Naive thymus-derived CD4-positive, alpha-beta T cell (primary cell): ENCODE measurements around the gene SEC14L5. TPM values are rescaled to one million over a fixed set of nuclear protein-coding genes. Genes with fewer than 3 reads are reported as not detected.

Experiments
- ATAC-seq: fragments of 150-1000 bp; cut with Tn5 transposase; 2 replicates; pipeline ENCODE4 v1.10.0; 2021; ENCODE audit warnings: mild to moderate bottlenecking, moderate library complexity
- CTCF ChIA-PET: fragments of 350-600 bp; sonication (Branson Sonifier 250); formaldehyde crosslinking; loops from one replicate; lab custom pipeline; 2021; ENCODE audit warnings: antibody characterized with exemption; lab: Charles Lee
- POLR2A ChIA-PET: fragments of 350-600 bp; sonication (Branson Sonifier 250); formaldehyde crosslinking; loops from one replicate; lab custom pipeline; 2021; ENCODE audit warnings: antibody characterized with exemption, inconsistent platforms; lab: Charles Lee
- DNase-seq, 9 donors: peaks; one replicate each; pipeline versions ENCODE4 v3.0.0 to v3.0.0-alpha.2; 2020 to 2022; ENCODE audit warnings: mixed read lengths in 1 of 9
- H3K27ac ChIP-seq: one replicate; pipeline ENCODE4 v1.7.0; 2013; ENCODE audit warnings: mild to moderate bottlenecking, low read depth, low read length, moderate library complexity
- H3K27me3 ChIP-seq, 2 donors: one replicate each; pipeline ENCODE4 v1.7.0; 2013; ENCODE audit warnings: low read length in 2 of 2, mild to moderate bottlenecking in 2 of 2, moderate library complexity in 2 of 2; ENCODE audit not compliant: control insufficient read depth in 2 of 2, insufficient read depth in 2 of 2
- H3K36me3 ChIP-seq, 3 experiments: 1 replicate in 2 of 3; 2 replicates in 1 of 3; pipeline ENCODE4 v1.7.0; 2013; ENCODE audit warnings: low read length in 3 of 3, mild to moderate bottlenecking in 3 of 3, moderate library complexity in 1 of 3; ENCODE audit not compliant: insufficient read depth in 3 of 3, control insufficient read depth in 2 of 3
- H3K4me1 ChIP-seq, 2 donors: one replicate each; pipeline ENCODE4 v1.7.0; 2013; ENCODE audit warnings: low read length in 2 of 2, mild to moderate bottlenecking in 2 of 2, moderate library complexity in 1 of 2; ENCODE audit not compliant: control insufficient read depth in 2 of 2, insufficient read depth in 2 of 2
- H3K4me3 ChIP-seq: 2 replicates; pipeline ENCODE4 v1.7.0; 2013; ENCODE audit warnings: mild to moderate bottlenecking, low read length
- H3K9me3 ChIP-seq, 3 experiments: 1 replicate in 2 of 3; 2 replicates in 1 of 3; pipeline ENCODE4 v1.7.0; 2013; ENCODE audit warnings: low read length in 3 of 3; ENCODE audit not compliant: control insufficient read depth in 2 of 3
- H3K27ac Mint-ChIP-seq, 9 donors: one replicate each; pipeline ENCODE4 v1.8.0; 2020 to 2022; ENCODE audit warnings: mixed read lengths in 9 of 9, mild to moderate bottlenecking in 8 of 9, moderate library complexity in 5 of 9, inconsistent platforms in 2 of 9
- H3K27me3 Mint-ChIP-seq, 5 donors: one replicate each; pipeline ENCODE4 v1.8.0; 2021 to 2022; ENCODE audit warnings: mixed read lengths in 5 of 5, mild to moderate bottlenecking in 1 of 5
- H3K36me3 Mint-ChIP-seq, 5 donors: one replicate each; pipeline ENCODE4 v1.8.0; 2020 to 2022; ENCODE audit warnings: mixed read lengths in 5 of 5, mild to moderate bottlenecking in 3 of 5, inconsistent platforms in 1 of 5
- H3K4me1 Mint-ChIP-seq, 7 donors: one replicate each; pipeline ENCODE4 v1.8.0; 2020 to 2022; ENCODE audit warnings: mixed read lengths in 7 of 7, mild to moderate bottlenecking in 3 of 7, inconsistent platforms in 1 of 7
- H3K4me3 Mint-ChIP-seq, 10 donors: one replicate each; pipeline ENCODE4 v1.8.0; 2020 to 2022; ENCODE audit warnings: mild to moderate bottlenecking in 10 of 10, mixed read lengths in 10 of 10, moderate library complexity in 6 of 10, inconsistent platforms in 2 of 10
- H3K9me3 Mint-ChIP-seq, 11 donors: one replicate each; pipeline ENCODE4 v1.8.0; 2020 to 2022; ENCODE audit warnings: mixed read lengths in 11 of 11, mild to moderate bottlenecking in 4 of 11, inconsistent platforms in 1 of 11, moderate library complexity in 1 of 11
- intact Hi-C, 2 donors: fragments of 100-400 bp; cut with micrococcal nuclease; formaldehyde crosslinking; loops; one replicate each; pipeline ENCODE4 v1.15.1; 2023
- polyA plus RNA-seq, 2 donors: library from polyadenylated mRNA; unstranded; fragments of 300-500 nt; fragmentation: Illumina TruSeq; gene quantifications; one replicate each; pipeline ENCODE4 v1.2.3, GENCODE V29; 2021
- total RNA-seq, 6 experiments: library from RNA in 5 of 6; stranded (reverse) in 5 of 6; gene quantifications; 1 replicate in 5 of 6; 2 replicates in 1 of 6; pipeline ENCODE4 v1.2.3 and lab custom pipeline; 2021 to 2026

SEC14L5 gene
- total and polyA plus RNA-seq, 7 experiments from 2014 or later: 0.21 to 1.0 TPM; not detected in 5

GRCh38 chr16:4913774-4914525, 44.2 kb upstream of the SEC14L5 start:
- intact Hi-C loops: no loop called here
- no peak overlapping the region for H3K4me3 Mint-ChIP-seq
- no peaks in the 10 kb centered on the region for H3K4me1 Mint-ChIP-seq
- DNase-seq (no peak), ATAC-seq (no peak)
- Histone ChIP-seq H3K27ac (no peak overlapping the region), H3K36me3 (no peaks in the 10 kb centered on the region), H3K27me3 (no peaks in the 10 kb centered on the region), H3K4me3 (no peak overlapping the region), H3K4me1 (no peaks in the 10 kb centered on the region), H3K9me3 (no peaks in the 10 kb centered on the region)
- H3K36me3 Mint-ChIP-seq: no peaks in the 10 kb centered on the region
- no peak overlapping the region for H3K27ac Mint-ChIP-seq
- no peaks in the 10 kb centered on the region for H3K9me3 Mint-ChIP-seq
- H3K27me3 Mint-ChIP-seq: no peaks in the 10 kb centered on the region
- POLR2A ChIA-PET: no interaction called here
- CTCF ChIA-PET: no interaction called here

- Mint-ChIP-seq H3K4me3 (no peak overlapping the region), H3K27ac (no peak overlapping the region), H3K27me3 (no peaks in the 10 kb centered on the region), H3K36me3 (no peaks in the 10 kb centered on the region), H3K9me3 (peaks cover 0 to 2% (median 0%) of the 10 kb centered on the region in 11 donors), H3K4me1 (no peaks in the 10 kb centered on the region)
- CTCF ChIA-PET: no interaction called here
- ATAC-seq (no peak), DNase-seq (no peak)
- Histone ChIP-seq H3K9me3 (no peaks in the 10 kb centered on the region), H3K27me3 (no peaks in the 10 kb centered on the region), H3K27ac (no peak overlapping the region), H3K36me3 (no peaks in the 10 kb centered on the region), H3K4me1 (no peaks in the 10 kb centered on the region), H3K4me3 (no peak overlapping the region)
- intact Hi-C loops: no loop called here
- POLR2A ChIA-PET: no interaction called here
Measured at GRCh38 chr16:4914528-4915225, 43.5 kb upstream of the SEC14L5 start.

GRCh38 chr16:4915226-4915761, 42.8 kb upstream of the SEC14L5 start:
- H3K4me1 ChIP-seq: no peaks in the 10 kb centered on the region
- intact Hi-C loops: no loop called here
- H3K27me3 Mint-ChIP-seq: no peaks in the 10 kb centered on the region
- DNase-seq (no peak), ATAC-seq (no peak)
- H3K27ac ChIP-seq: no peak overlapping the region
- ChIA-PET POLR2A (no interaction called here), CTCF (no interaction called here)
- no peaks in the 10 kb centered on the region for H3K36me3 Mint-ChIP-seq
- no peaks in the 10 kb centered on the region for H3K36me3 ChIP-seq
- no peaks in the 10 kb centered on the region for H3K9me3 ChIP-seq
- no peak overlapping the region for H3K4me3 Mint-ChIP-seq
- H3K4me1 Mint-ChIP-seq: no peaks in the 10 kb centered on the region
- no peaks in the 10 kb centered on the region for H3K27me3 ChIP-seq
- peaks cover 0 to 2% (median 0%) of the 10 kb centered on the region in 11 donors for H3K9me3 Mint-ChIP-seq
- peak overlapping the region in 1 of 9 donors; percentile 33 for H3K27ac Mint-ChIP-seq
- no peak overlapping the region for H3K4me3 ChIP-seq

- H3K4me3 Mint-ChIP-seq: no peak overlapping the region
- ChIA-PET CTCF (no interaction called here), POLR2A (no interaction called here)
- Histone ChIP-seq H3K36me3 (no peaks in the 10 kb centered on the region), H3K9me3 (no peaks in the 10 kb centered on the region), H3K27me3 (no peaks in the 10 kb centered on the region), H3K4me1 (no peaks in the 10 kb centered on the region), H3K4me3 (no peak overlapping the region), H3K27ac (no peak overlapping the region)
- peaks cover 0 to 2% (median 0%) of the 10 kb centered on the region in 11 donors for H3K9me3 Mint-ChIP-seq
- DNase-seq: no peak
- ATAC-seq: no peak
- H3K27me3 Mint-ChIP-seq: no peaks in the 10 kb centered on the region
- no peaks in the 10 kb centered on the region for H3K36me3 Mint-ChIP-seq
- no peaks in the 10 kb centered on the region for H3K4me1 Mint-ChIP-seq
- intact Hi-C loops: no loop called here
- no peak overlapping the region for H3K27ac Mint-ChIP-seq
Measured at GRCh38 chr16:4917117-4917516, 41.0 kb upstream of the SEC14L5 start.

- ChIA-PET CTCF (no interaction called here), POLR2A (no interaction called here)
- Histone ChIP-seq H3K9me3 (no peaks in the 10 kb centered on the region), H3K27ac (no peak overlapping the region), H3K27me3 (no peaks in the 10 kb centered on the region), H3K36me3 (no peaks in the 10 kb centered on the region), H3K4me3 (no peak overlapping the region), H3K4me1 (no peaks in the 10 kb centered on the region)
- no peak for ATAC-seq
- no peak for DNase-seq
- H3K36me3 Mint-ChIP-seq: no peaks in the 10 kb centered on the region
- no peaks in the 10 kb centered on the region for H3K4me1 Mint-ChIP-seq
- H3K27me3 Mint-ChIP-seq: no peaks in the 10 kb centered on the region
- H3K27ac Mint-ChIP-seq: no peak overlapping the region
- H3K9me3 Mint-ChIP-seq: peaks cover 0 to 2% (median 0%) of the 10 kb centered on the region in 11 donors
- H3K4me3 Mint-ChIP-seq: no peak overlapping the region
- intact Hi-C loops: no loop called here
Measured at GRCh38 chr16:4918781-4919251, 39.3 kb upstream of the SEC14L5 start.

- DNase-seq: no peak
- CTCF ChIA-PET: no interaction called here
- Histone ChIP-seq H3K27me3 (no peaks in the 10 kb centered on the region), H3K36me3 (no peaks in the 10 kb centered on the region), H3K9me3 (peaks cover 0 to 1% (median 0%) of the 10 kb centered on the region in 3 experiments), H3K27ac (no peak overlapping the region), H3K4me3 (no peak overlapping the region), H3K4me1 (no peaks in the 10 kb centered on the region)
- Mint-ChIP-seq H3K4me3 (no peak overlapping the region), H3K36me3 (no peaks in the 10 kb centered on the region), H3K27ac (no peak overlapping the region), H3K9me3 (peaks cover 0 to 5% (median under 1%) of the 10 kb centered on the region in 11 donors), H3K27me3 (peaks cover 0 to 4% (median 0%) of the 10 kb centered on the region in 5 donors), H3K4me1 (peaks cover 0 to 2% (median 0%) of the 10 kb centered on the region in 7 donors)
- intact Hi-C loops: no loop called here
- no peak for ATAC-seq
- POLR2A ChIA-PET: no interaction called here
Measured at GRCh38 chr16:4920826-4921225, 37.3 kb upstream of the SEC14L5 start.
